K562 (cell line): ENCODE results near the gene TMEM131L. TPM values are rescaled to one million over a fixed set of nuclear protein-coding genes. Genes with fewer than 3 reads are reported as not detected.

Source experiments
- BCOR ChIP-seq: fragments of 450-650 bp; IDR thresholded peaks from 2 replicates; pipeline ENCODE4 v1.6.1; 2016
- HDAC2 ChIP-seq: fragments of 450-650 bp; IDR thresholded peaks from 2 replicates; pipeline ENCODE4 v1.6.1; 2016; ENCODE audit warnings: mild to moderate bottlenecking
- NKRF ChIP-seq: fragments of 450-650 bp; IDR thresholded peaks from 2 replicates; pipeline ENCODE4 v1.6.1; 2016; ENCODE audit warnings: borderline replicate concordance
- POLR2A ChIP-seq: fragments of 450-650 bp; conservative IDR thresholded peaks from 2 replicates; pipeline ENCODE4 v1.6.1; 2016
- RB1 ChIP-seq: fragments of 450-650 bp; IDR thresholded peaks from 2 replicates; pipeline ENCODE4 v1.6.1; 2017; ENCODE audit warnings: low read depth, mild to moderate bottlenecking
- RBBP5 ChIP-seq: fragments of 200-600 bp; sonication (generic); IDR thresholded peaks from 2 replicates; pipeline ENCODE4 v1.6.1; 2012; ENCODE audit warnings: borderline replicate concordance, mild to moderate bottlenecking, low read length, control low read depth, inconsistent platforms; ENCODE audit not compliant: insufficient read depth, poor library complexity, severe bottlenecking
- ZBTB7A ChIP-seq: IDR thresholded peaks from 2 replicates; pipeline ENCODE4 v1.6.1; 2011; ENCODE audit warnings: low read depth, mild to moderate bottlenecking, low read length, moderate library complexity, borderline replicate concordance; ENCODE audit not compliant: control insufficient read depth
- ZNF518B ChIP-seq: fragments of 250-450 bp; sonication (Bioruptor Pico); IDR thresholded peaks from 2 replicates; pipeline ENCODE4 v1.5.0; 2021; ENCODE audit warnings: mild to moderate bottlenecking, moderate library complexity
- polyA plus RNA-seq, 8 experiments: library from polyadenylated mRNA; depleted of rRNA in 4 of 8; stranded (reverse) in 5 of 8; unstranded in 3 of 8; fragments of >200 nt; fragmentation: Nextera tagmentation in 2 of 8; fragmentation: Illumina TruSeq in 1 of 8; extraction: Ambion mirVana in 2 of 8; extraction: Trizol in 1 of 8; gene quantifications; 2 replicates each; pipeline versions ENCODE4 v1.2.1 to v1.2.3, GENCODE V29; 2011 to 2014; ENCODE audit warnings: inconsistent platforms in 1 of 8, missing spikeins in 1 of 8
- total RNA-seq, 7 experiments: library from RNA; depleted of rRNA in 6 of 7; stranded (reverse); fragments of >200 nt in 6 of 7; fragmentation: Illumina TruSeq in 2 of 7; extraction: Trizol in 2 of 7; gene quantifications; 2 replicates each; pipeline versions ENCODE4 v1.2.1 to v1.2.3, GENCODE V29; 2011 to 2021; ENCODE audit warnings: low replicate concordance in 1 of 7
- TF ChIP-seq, protein P1 (sequence below): IDR thresholded peaks from 2 replicates; pipeline ENCODE4 v1.6.1; 2012; ENCODE audit warnings: low read depth, low read length, improper control_type of control experiment, borderline replicate concordance
- TF ChIP-seq, protein P2 (sequence below), 2 experiments: fragments of 450-650 bp; conservative IDR thresholded peaks; 2 replicates each; pipeline ENCODE4 v1.6.1; 2017; ENCODE audit warnings: mild to moderate bottlenecking in 2 of 2, moderate library complexity in 2 of 2
- TF ChIP-seq, protein P3 (sequence below): IDR thresholded peaks from 2 replicates; pipeline ENCODE4 v1.6.1; 2014; ENCODE audit warnings: antibody characterized with exemption

TMEM131L gene
- total and polyA plus RNA-seq, 9 of the 15 experiments (the other 6 are each of a cell fraction or from before 2014, with no cell fraction given): 1.2 to 20.8 (median 12.9) TPM

DNA sequence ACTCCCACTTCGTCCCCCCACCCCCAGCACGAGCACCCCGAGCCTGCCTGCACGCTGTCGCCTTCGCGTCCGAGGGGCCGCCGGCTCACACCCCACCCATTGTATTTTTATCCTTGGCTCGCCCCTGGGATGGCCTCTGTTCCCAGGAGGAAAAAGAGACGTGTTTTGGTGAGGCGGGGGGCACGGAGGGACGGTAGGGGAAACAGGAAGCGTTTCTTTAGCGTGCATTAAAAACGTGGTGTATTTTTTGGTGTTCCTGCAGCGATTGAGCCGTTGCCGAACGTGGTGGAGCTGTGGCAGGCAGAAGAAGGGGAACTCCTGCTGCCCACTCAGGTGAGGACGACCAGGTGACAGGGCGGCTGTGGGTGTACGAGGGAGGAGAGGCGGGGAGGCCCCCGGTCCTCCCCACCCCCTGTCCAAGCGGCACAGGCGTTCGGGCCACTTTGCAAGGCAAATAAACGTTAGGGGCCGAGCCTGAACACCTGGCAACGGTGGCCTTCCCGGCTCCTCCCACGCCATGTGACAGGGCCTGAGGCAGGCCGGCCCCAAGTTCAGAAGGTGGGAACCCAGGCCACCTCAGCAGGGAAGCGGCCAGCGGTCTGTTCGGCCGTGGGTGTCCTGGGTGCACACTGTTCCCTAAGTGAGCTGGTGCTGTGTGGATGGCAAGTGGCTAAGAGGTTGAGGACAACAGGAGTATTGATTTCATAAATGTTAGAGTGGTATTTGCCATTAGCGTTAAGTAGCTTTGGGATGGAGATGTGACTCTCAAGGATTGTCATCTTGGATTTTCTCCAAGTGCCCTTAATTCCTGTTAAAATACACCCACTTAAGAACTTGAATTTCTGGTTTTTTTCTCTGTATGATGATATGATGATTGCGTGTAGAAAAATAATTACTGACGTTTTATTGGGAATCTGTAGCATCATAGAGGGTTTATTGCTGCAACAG is 1.1 kb downstream of the TMEM131L start (continued):
- TF ChIP-seq, protein P1, sequence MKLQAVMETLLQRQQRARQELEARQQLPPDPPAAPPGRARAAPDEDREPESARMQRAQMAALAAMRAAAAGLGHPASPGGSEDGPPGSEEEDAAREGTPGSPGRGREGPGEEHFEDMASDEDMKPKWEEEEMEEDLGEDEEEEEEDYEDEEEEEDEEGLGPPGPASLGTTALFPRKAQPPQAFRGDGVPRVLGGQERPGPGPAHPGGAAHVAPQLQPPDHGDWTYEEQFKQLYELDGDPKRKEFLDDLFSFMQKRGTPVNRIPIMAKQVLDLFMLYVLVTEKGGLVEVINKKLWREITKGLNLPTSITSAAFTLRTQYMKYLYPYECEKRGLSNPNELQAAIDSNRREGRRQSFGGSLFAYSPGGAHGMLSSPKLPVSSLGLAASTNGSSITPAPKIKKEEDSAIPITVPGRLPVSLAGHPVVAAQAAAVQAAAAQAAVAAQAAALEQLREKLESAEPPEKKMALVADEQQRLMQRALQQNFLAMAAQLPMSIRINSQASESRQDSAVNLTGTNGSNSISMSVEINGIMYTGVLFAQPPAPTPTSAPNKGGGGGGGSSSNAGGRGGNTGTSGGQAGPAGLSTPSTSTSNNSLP: no peak
- TF ChIP-seq ZBTB7A: peak; percentile 1; the same call in 1 of the 2 replicates
- 0 out of 2 replicates have a peak, but pooled peaks have one; percentile 12 for TF ChIP-seq RB1
- TF ChIP-seq BCOR: no peak
- peak; percentile 41; the same call in 1 of the 2 replicates for TF ChIP-seq POLR2A
- TF ChIP-seq, protein P2, sequence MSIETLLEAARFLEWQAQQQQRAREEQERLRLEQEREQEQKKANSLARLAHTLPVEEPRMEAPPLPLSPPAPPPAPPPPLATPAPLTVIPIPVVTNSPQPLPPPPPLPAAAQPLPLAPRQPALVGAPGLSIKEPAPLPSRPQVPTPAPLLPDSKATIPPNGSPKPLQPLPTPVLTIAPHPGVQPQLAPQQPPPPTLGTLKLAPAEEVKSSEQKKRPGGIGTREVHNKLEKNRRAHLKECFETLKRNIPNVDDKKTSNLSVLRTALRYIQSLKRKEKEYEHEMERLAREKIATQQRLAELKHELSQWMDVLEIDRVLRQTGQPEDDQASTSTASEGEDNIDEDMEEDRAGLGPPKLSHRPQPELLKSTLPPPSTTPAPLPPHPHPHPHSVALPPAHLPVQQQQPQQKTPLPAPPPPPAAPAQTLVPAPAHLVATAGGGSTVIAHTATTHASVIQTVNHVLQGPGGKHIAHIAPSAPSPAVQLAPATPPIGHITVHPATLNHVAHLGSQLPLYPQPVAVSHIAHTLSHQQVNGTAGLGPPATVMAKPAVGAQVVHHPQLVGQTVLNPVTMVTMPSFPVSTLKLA (conservative IDR thresholded peaks at IDR 0.05): peak; percentile 61 to 71; a peak in 3 of 4 replicates
- TF ChIP-seq HDAC2: 0 out of 2 replicates have a peak, but pooled peaks have one; percentile 16
- TF ChIP-seq ZNF518B (CRISPR knock-in tag): no peak
- peak; percentile 64 for TF ChIP-seq RBBP5
- peak; percentile 53; the same call in 1 of the 2 replicates for TF ChIP-seq NKRF
- TF ChIP-seq, protein P3, sequence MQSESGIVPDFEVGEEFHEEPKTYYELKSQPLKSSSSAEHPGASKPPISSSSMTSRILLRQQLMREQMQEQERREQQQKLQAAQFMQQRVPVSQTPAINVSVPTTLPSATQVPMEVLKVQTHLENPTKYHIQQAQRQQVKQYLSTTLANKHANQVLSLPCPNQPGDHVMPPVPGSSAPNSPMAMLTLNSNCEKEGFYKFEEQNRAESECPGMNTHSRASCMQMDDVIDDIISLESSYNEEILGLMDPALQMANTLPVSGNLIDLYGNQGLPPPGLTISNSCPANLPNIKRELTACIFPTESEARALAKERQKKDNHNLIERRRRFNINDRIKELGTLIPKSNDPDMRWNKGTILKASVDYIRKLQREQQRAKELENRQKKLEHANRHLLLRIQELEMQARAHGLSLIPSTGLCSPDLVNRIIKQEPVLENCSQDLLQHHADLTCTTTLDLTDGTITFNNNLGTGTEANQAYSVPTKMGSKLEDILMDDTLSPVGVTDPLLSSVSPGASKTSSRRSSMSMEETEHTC: 0 out of 2 replicates have a peak, but pooled peaks have one; percentile 7
